ENCODE results near the gene EXOC3. TPM values are rescaled to one million over a fixed set of nuclear protein-coding genes. Genes with fewer than 3 reads are reported as not detected.

Gene EXOC3
- total and polyA plus RNA-seq, 2 of the 8 experiments (the other 6 are each of a cell fraction or from before 2014, with no cell fraction given) = 14.4 to 30.0 TPM

DNA sequence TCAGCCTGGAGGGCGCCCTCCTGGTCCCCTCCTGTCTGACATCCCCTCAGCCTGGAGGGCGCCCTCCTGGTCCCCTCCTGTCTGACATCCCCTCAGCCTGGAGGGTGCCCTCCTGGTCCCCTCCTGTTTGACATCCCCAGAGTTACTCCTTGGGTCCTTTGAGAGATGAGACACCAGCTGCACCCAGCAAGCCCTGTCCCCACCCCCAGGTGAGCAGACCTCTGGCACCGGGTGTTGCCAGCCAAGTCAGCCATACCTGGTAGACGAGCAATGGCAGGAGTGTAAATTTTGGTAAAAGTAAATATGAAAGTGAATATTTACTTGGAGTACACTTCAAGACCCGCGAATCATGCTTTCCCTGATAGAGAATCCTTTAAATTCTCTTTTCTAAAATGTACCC lies 25.4 kb downstream of the EXOC3 start:
- H3K4me2 ChIP-seq (ENCODE audit: insufficient read depth in 1 of 2, low read depth in 2 of 2, low read length in 2 of 2) = no peak overlapping the region
- peaks cover 0 to 10% of the 10 kb centered on the region in 2 experiments for H4K20me1 ChIP-seq (replicated peaks in 1 of 2; ENCODE audit: control insufficient read depth in 1 of 2, insufficient read depth in 2 of 2, low read length in 2 of 2)
- H3K23me2 ChIP-seq (ENCODE audit: low read depth, low read length) = peaks cover 4% of the 10 kb centered on the region; the same call in 1 of the 2 replicates
- no peaks in the 10 kb centered on the region for H3K79me2 ChIP-seq (ENCODE audit: control insufficient read depth in 1 of 2, insufficient read depth in 2 of 2, low read length in 2 of 2)
- no peak overlapping the region for H2AFZ ChIP-seq (ENCODE audit: low read length)
- H2BK15ac ChIP-seq (ENCODE audit: low read length) = no peak overlapping the region
- no peak overlapping the region for H3K4ac ChIP-seq (replicated peaks; ENCODE audit: insufficient read length, low read depth, low read length)
- H3K9ac ChIP-seq (replicated peaks in 1 of 4; ENCODE audit: extremely low read depth in 1 of 4, low read depth in 3 of 4, low read length in 3 of 4) = no peak overlapping the region
- H3K27ac ChIP-seq (ENCODE audit: low read depth, low read length) = no peak overlapping the region
- WGBS, 2 experiments (ENCODE audit: extremely low coverage in 1 of 2, insufficient coverage in 1 of 2, insufficient read length in 1 of 2, insufficient replicate concordance in 2 of 2, low coverage in 1 of 2, low lambda C conversion rate in 2 of 2, missing lambda C conversion rate in 1 of 2) = 72% methylated on average over 5 of the region's 6 CpGs; no CpG with 5 or more reads in 1 of the 2 experiments
- H2BK20ac ChIP-seq (ENCODE audit: low read length) = no peak overlapping the region
- H2BK12ac ChIP-seq (ENCODE audit: low read depth, low read length) = no peak overlapping the region
- no peak overlapping the region for H3K23ac ChIP-seq (ENCODE audit: insufficient read length)
- ChIA-PET POLR2A (ENCODE audit: partially characterized antibody) (no interaction called here), CTCF (ENCODE audit: partially characterized antibody) (no interaction called here)
- no peak for DNase-seq (ENCODE audit: low read depth in 1 of 2, low spot score in 2 of 2)
- H3K18ac ChIP-seq (ENCODE audit: extremely low read depth, low read length) = no peak overlapping the region
- H3K4me1 ChIP-seq (replicated peaks in 1 of 4; ENCODE audit: control insufficient read depth in 3 of 4, insufficient read depth in 4 of 4, low read length in 3 of 4) = peaks cover 0 to 6% (median 2%) of the 10 kb centered on the region in 4 experiments; a peak in 4 of 7 replicates
- H3K56ac ChIP-seq (replicated peaks; ENCODE audit: insufficient read length, low read depth, low read length) = no peak overlapping the region
- H3K4me3 ChIP-seq (ENCODE audit: extremely low read depth in 1 of 4, insufficient read depth in 2 of 4, low read depth in 3 of 4, low read length in 4 of 4) = no peak overlapping the region
- no peak for FAIRE-seq
- H3K36me3 ChIP-seq (ENCODE audit: control insufficient read depth in 2 of 4, insufficient read depth in 4 of 4, low read length in 3 of 4) = peaks cover 0 to 2% (median 0%) of the 10 kb centered on the region in 4 experiments; a peak in 2 of 8 replicates
- H3K27me3 ChIP-seq (replicated peaks in 1 of 4; ENCODE audit: control insufficient read depth in 3 of 4, extremely low read depth in 1 of 4, insufficient read depth in 3 of 4, low read length in 3 of 4) = peaks cover 0 to 3% (median 0%) of the 10 kb centered on the region in 4 experiments; a peak in 3 of 7 replicates
- TF ChIP-seq, protein P1, sequence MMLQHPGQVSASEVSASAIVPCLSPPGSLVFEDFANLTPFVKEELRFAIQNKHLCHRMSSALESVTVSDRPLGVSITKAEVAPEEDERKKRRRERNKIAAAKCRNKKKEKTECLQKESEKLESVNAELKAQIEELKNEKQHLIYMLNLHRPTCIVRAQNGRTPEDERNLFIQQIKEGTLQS (IDR thresholded peaks at IDR 0.05; ENCODE audit: insufficient read depth, low read depth, low read length) = no peak
- TF ChIP-seq POLR2AphosphoS5 (IDR thresholded peaks at IDR 0.05; ENCODE audit: low read depth, low read length) = no peak
- no peak overlapping the region for H2BK120ac ChIP-seq (replicated peaks; ENCODE audit: low read depth, low read length)
- no peak overlapping the region for H3K14ac ChIP-seq (ENCODE audit: insufficient read length)
- H2AK5ac ChIP-seq (ENCODE audit: low read depth, low read length) = no peak overlapping the region
- no peaks in the 10 kb centered on the region; the same call in 1 of the 2 replicates for H3K79me1 ChIP-seq (ENCODE audit: low read depth, low read length)
- no peak overlapping the region for H4K5ac ChIP-seq (ENCODE audit: insufficient read length, low read depth, low read length)
- no peaks in the 10 kb centered on the region for H3K9me3 ChIP-seq (ENCODE audit: insufficient read depth in 2 of 2, low read depth in 1 of 2, low read length in 1 of 2)
- no peak overlapping the region for H2BK5ac ChIP-seq (ENCODE audit: low read depth, low read length)
- H4K91ac ChIP-seq (replicated peaks; ENCODE audit: insufficient read length, low read length) = no peak overlapping the region
- H4K8ac ChIP-seq (ENCODE audit: extremely low read depth, insufficient read depth, low read length) = no peak overlapping the region
